HepG2 (cell line): ENCODE results near the gene PHKA2. TPM values are rescaled to one million over a fixed set of nuclear protein-coding genes. Genes with fewer than 3 reads are reported as not detected.
A peak's percentile ranks its signal among the peaks of the same experiment; 100 is the strongest.

Experiments used
- ATAC-seq: fragments of 200-7000 bp; cut with Tn5 transposase; 3 replicates; pipeline ENCODE4 v1.9.1; 2020; ENCODE audit warnings: mild to moderate bottlenecking, moderate library complexity
- BruUV-seq: library from RNA; stranded (reverse); fragments of 400-500 nt; replicated peaks from 2 replicates; lab custom pipeline; 2021; lab: Mats Ljungman, UMichigan
- CTCF ChIA-PET: fragments of 300-600 bp; formaldehyde crosslinking; extraction: SDS; loops from one replicate; lab custom pipeline; 2021; ENCODE audit warnings: low total read pairs, inconsistent platforms, low intra/inter-chr PET ratio; lab: Yijun Ruan, JAX
- POLR2A ChIA-PET: fragments of 350-600 bp; sonication (Branson Sonifier 250); formaldehyde crosslinking; loops from one replicate; lab custom pipeline; 2020; ENCODE audit warnings: antibody characterized with exemption, inconsistent platforms; lab: Yijun Ruan, JAX
- DNase-seq: peaks from one replicate; pipeline ENCODE4 v3.0.0-alpha.2; 2015; ENCODE audit warnings: low spot score
- FAIRE-seq: peaks from 3 replicates; lab custom pipeline; 2011; peaks lifted over from hg19 to GRCh38; lab: Jason Lieb, UNC
- H2AFZ ChIP-seq: one replicate; pipeline ENCODE4 v1.6.1; 2011; ENCODE audit warnings: low read length, inconsistent platforms
- H3K27ac ChIP-seq: fragments of 300-600 bp; 3 replicates; pipeline ENCODE4 v1.8.0; 2011; ENCODE audit warnings: mixed run types, mild to moderate bottlenecking, mixed read lengths, low read length, inconsistent platforms; ENCODE audit not compliant: insufficient read depth; ENCODE audit errors: extremely low read length
- H3K27me3 ChIP-seq, 2 experiments: fragments of 200-600 bp in 1 of 2; 2 replicates in 1 of 2; 3 replicates in 1 of 2; pipeline versions ENCODE4 v1.6.0 to v1.8.0; 2011; ENCODE audit warnings: low read length in 2 of 2, mild to moderate bottlenecking in 2 of 2, moderate library complexity in 2 of 2, inconsistent platforms in 1 of 2; ENCODE audit not compliant: insufficient read depth in 2 of 2, control insufficient read depth in 1 of 2
- H3K36me3 ChIP-seq, 2 experiments: fragments of 200-600 bp in 1 of 2; replicated peaks in 1 of 2; 2 replicates in 1 of 2; 3 replicates in 1 of 2; pipeline versions ENCODE4 v1.5.1 to v1.8.0; 2011; ENCODE audit warnings: low read length in 2 of 2, inconsistent platforms in 1 of 2; ENCODE audit not compliant: insufficient read depth in 2 of 2, control insufficient read depth in 1 of 2
- H3K4me1 ChIP-seq: 2 replicates; pipeline ENCODE4 v1.5.1; 2012; ENCODE audit warnings: low read length, inconsistent platforms; ENCODE audit not compliant: insufficient read depth
- H3K4me2 ChIP-seq: 2 replicates; pipeline ENCODE4 v1.6.0; 2011; ENCODE audit warnings: low read depth, low read length, inconsistent platforms
- H3K4me3 ChIP-seq, 3 experiments: fragments of 200-600 bp in 1 of 3; sonication (generic), shearing (Covaris generic) in 1 of 3; replicated peaks in 1 of 3; 2 replicates each; pipeline ENCODE4 v1.5.1; 2011 to 2016; ENCODE audit warnings: low read length in 3 of 3, inconsistent platforms in 2 of 3, low read depth in 2 of 3, mild to moderate bottlenecking in 2 of 3, control low read depth in 1 of 3, mixed read lengths in 1 of 3; ENCODE audit not compliant: insufficient read depth in 1 of 3
- H3K79me2 ChIP-seq: one replicate; pipeline ENCODE4 v1.6.1; 2011; ENCODE audit warnings: low read length, inconsistent platforms; ENCODE audit not compliant: insufficient read depth
- H3K9ac ChIP-seq: 2 replicates; pipeline ENCODE4 v1.6.0; 2011; ENCODE audit warnings: mild to moderate bottlenecking, low read depth, low read length, inconsistent platforms; ENCODE audit not compliant: insufficient read depth
- H3K9me3 ChIP-seq: 2 replicates; pipeline ENCODE4 v1.5.1; 2012; ENCODE audit warnings: mild to moderate bottlenecking, low read length
- H4K20me1 ChIP-seq: 2 replicates; pipeline ENCODE4 v1.6.0; 2011; ENCODE audit warnings: inconsistent platforms, mild to moderate bottlenecking, low read length, moderate library complexity; ENCODE audit not compliant: insufficient read depth
- ESRRA ChIP-seq: sonication (generic); formaldehyde crosslinking; IDR thresholded peaks from 2 replicates; pipeline ENCODE4 v1.5.1; 2020; ENCODE audit warnings: mild to moderate bottlenecking, low read depth, missing genetic modification reagents
- GFI1 ChIP-seq: sonication (generic); formaldehyde crosslinking; IDR thresholded peaks from 2 replicates; pipeline ENCODE4 v1.5.0; 2020; ENCODE audit warnings: missing genetic modification reagents, mild to moderate bottlenecking, borderline replicate concordance
- GTF3A ChIP-seq: sonication (generic); formaldehyde crosslinking; conservative IDR thresholded peaks from 2 replicates; pipeline ENCODE4 v1.4.0; 2020; ENCODE audit warnings: mild to moderate bottlenecking, missing genetic modification reagents
- HOXD1 ChIP-seq: sonication (generic); formaldehyde crosslinking; IDR thresholded peaks from 2 replicates; pipeline ENCODE4 v1.5.0; 2020; ENCODE audit warnings: missing genetic modification reagents
- NR2F1 ChIP-seq, 2 experiments: fragments of 450-650 bp in 1 of 2; formaldehyde crosslinking in 1 of 2; IDR thresholded peaks; 2 replicates each; pipeline versions ENCODE4 v1.5.0 to v1.6.1; 2016 to 2020; ENCODE audit warnings: mild to moderate bottlenecking in 1 of 2, missing compliant biosample characterization in 1 of 2, missing genetic modification reagents in 1 of 2, moderate library complexity in 1 of 2
- PITX1 ChIP-seq: sonication (generic); formaldehyde crosslinking; IDR thresholded peaks from 2 replicates; pipeline ENCODE4 v1.5.1; 2020; ENCODE audit warnings: mild to moderate bottlenecking, missing genetic modification reagents
- WGBS: methylation state at CpG from one replicate; pipeline ENCODE4 v1.1.6; 2017; ENCODE audit warnings: low lambda C conversion rate; 5-methylcytosine and 5-hydroxymethylcytosine counted together
- in situ Hi-C: cut with HindIII; loops from 2 replicates; pipeline ENCODE4 v1.10.0; 2017; ENCODE audit warnings: low pct_unique_long_range_greater_than_20kb; ENCODE audit not compliant: extremely low pct_ligation_motif_present
- intact Hi-C: fragments of 100-400 bp; cut with micrococcal nuclease; formaldehyde crosslinking; loops from one replicate; pipeline ENCODE4 v1.10.0; 2022; ENCODE audit not compliant: unreplicated experiment
- polyA plus RNA-seq, 8 experiments: library from polyadenylated mRNA; depleted of rRNA in 3 of 8; stranded (reverse) in 7 of 8; unstranded in 1 of 8; fragments of >200 nt; fragmentation: Illumina TruSeq in 4 of 8; extraction: Trizol in 4 of 8; gene quantifications; 2 replicates each; pipeline versions ENCODE4 v1.2.1 to v1.2.3, GENCODE V29; 2011 to 2016; ENCODE audit warnings: low read depth in 4 of 8, missing spikeins in 1 of 8, mixed read lengths in 1 of 8; ENCODE audit not compliant: insufficient read depth in 1 of 8
- total RNA-seq, 5 experiments: library from RNA; depleted of rRNA; stranded (reverse); fragments of >200 nt; fragmentation: Illumina TruSeq; extraction: Trizol; gene quantifications; 2 replicates each; pipeline ENCODE4 v1.2.3, GENCODE V29; 2016; ENCODE audit warnings: low read depth in 1 of 5

PHKA2 gene
- total and polyA plus RNA-seq, 2 of the 13 experiments (the other 11 are each of a cell fraction or from before 2014, with no cell fraction given) = 20.5 to 273 TPM

- ATAC-seq (no peak), DNase-seq (no peak), FAIRE-seq (no peak)
- Histone ChIP-seq H3K9ac (no peak overlapping the region), H3K4me1 (no peaks in the 10 kb centered on the region), H3K9me3 (no peaks in the 10 kb centered on the region), H3K4me3 (no peak overlapping the region), H3K27ac (no peak overlapping the region), H3K27me3 (no peaks in the 10 kb centered on the region), H3K79me2 (no peaks in the 10 kb centered on the region), H2AFZ (no peak overlapping the region), H3K36me3 (peaks cover 4 to 21% of the 10 kb centered on the region in 2 experiments; a peak in 4 of 5 replicates), H3K4me2 (no peak overlapping the region), H4K20me1 (no peaks in the 10 kb centered on the region)
- in situ Hi-C loops (loop anchor here (25.0 kb wide), 1 partner anchor 281 kb away; no protein-coding TSS in a partner anchor), intact Hi-C loops (no loop called here)
- no peak for TF ChIP-seq GFI1 (CRISPR knock-in tag)
- no peak for TF ChIP-seq GTF3A (CRISPR knock-in tag)
- CTCF ChIA-PET = no interaction called here
- 100% methylated on average over 3 of the region's 6 CpGs for WGBS
- BruUV-seq = TSS peak; percentile 23
- POLR2A ChIA-PET = no interaction called here
Observed at GRCh38 chrX:18892899-18893298, 91.0 kb downstream of the PHKA2 start.

DNA sequence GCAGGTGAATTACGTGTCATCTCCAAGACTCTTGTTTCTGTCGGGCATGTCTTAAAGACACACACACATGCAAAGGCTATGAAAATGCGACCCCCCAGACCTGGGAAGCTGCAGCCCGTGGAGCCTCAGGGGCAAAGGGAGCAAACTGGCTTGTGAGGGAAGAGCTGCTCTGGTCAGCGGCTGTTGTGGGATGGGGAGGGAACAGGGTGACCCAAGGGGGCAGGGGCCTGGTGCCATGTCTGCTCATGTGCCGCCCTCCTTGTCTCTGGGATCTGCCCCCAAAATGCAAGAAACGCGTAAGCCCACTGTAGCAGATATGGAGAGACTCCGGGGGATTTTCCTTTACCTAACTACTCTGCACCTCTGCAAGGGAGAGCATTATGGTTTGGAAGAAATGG lies 92.4 kb downstream of the PHKA2 start:
- peaks cover 3 to 18% of the 10 kb centered on the region in 2 experiments; a peak in 3 of 5 replicates for H3K36me3 ChIP-seq
- H3K79me2 ChIP-seq = no peaks in the 10 kb centered on the region
- no peak overlapping the region for H3K27ac ChIP-seq
- H3K9me3 ChIP-seq = no peaks in the 10 kb centered on the region
- no peaks in the 10 kb centered on the region for H4K20me1 ChIP-seq
- 100% methylated on average over 7 of the region's 9 CpGs for WGBS
- no TSS peak for BruUV-seq
- H3K4me1 ChIP-seq = peaks cover 12% of the 10 kb centered on the region
- intact Hi-C loops (no loop called here), in situ Hi-C loops (loop anchor here (25.0 kb wide), 1 partner anchor 279 kb away; no protein-coding TSS in a partner anchor)
- H3K9ac ChIP-seq = no peak overlapping the region
- H3K4me3 ChIP-seq = no peak overlapping the region
- CTCF ChIA-PET = no interaction called here
- no peak overlapping the region for H2AFZ ChIP-seq
- FAIRE-seq (no peak), DNase-seq (no peak)
- POLR2A ChIA-PET = no interaction called here
- no peak for TF ChIP-seq NR2F1 (CRISPR knock-in tag; IDR thresholded peaks at IDR 0.05)
- no peak for TF ChIP-seq HOXD1 (CRISPR knock-in tag)
- TF ChIP-seq ESRRA (CRISPR knock-in tag) = no peak
- TF ChIP-seq PITX1 (CRISPR knock-in tag) = no peak
- TF ChIP-seq, all 625 proteins: peak for 0
- no peaks in the 10 kb centered on the region for H3K27me3 ChIP-seq
- no peak overlapping the region for H3K4me2 ChIP-seq
- ATAC-seq = no peak
